GM21526 (cell line): ENCODE data around the gene CCDC30.

Source experiments
- ATAC-seq: cut with Tn5 transposase; IDR thresholded peaks from one replicate; pipeline ENCODE4 v1.9.1; 2021; ENCODE audit warnings: moderate library complexity; ENCODE audit not compliant: unreplicated experiment, low FRiP score

Gene CCDC30

GRCh38 chr1:42462828-42463763, at the start of gene CCDC30:
Gene CCDC30, plus strand, starts transcription at chr1:42463286. Its CDS starts 17,266 bp downstream, at chr1:42480552.
- peak; percentile 98 for ATAC-seq

DNA sequence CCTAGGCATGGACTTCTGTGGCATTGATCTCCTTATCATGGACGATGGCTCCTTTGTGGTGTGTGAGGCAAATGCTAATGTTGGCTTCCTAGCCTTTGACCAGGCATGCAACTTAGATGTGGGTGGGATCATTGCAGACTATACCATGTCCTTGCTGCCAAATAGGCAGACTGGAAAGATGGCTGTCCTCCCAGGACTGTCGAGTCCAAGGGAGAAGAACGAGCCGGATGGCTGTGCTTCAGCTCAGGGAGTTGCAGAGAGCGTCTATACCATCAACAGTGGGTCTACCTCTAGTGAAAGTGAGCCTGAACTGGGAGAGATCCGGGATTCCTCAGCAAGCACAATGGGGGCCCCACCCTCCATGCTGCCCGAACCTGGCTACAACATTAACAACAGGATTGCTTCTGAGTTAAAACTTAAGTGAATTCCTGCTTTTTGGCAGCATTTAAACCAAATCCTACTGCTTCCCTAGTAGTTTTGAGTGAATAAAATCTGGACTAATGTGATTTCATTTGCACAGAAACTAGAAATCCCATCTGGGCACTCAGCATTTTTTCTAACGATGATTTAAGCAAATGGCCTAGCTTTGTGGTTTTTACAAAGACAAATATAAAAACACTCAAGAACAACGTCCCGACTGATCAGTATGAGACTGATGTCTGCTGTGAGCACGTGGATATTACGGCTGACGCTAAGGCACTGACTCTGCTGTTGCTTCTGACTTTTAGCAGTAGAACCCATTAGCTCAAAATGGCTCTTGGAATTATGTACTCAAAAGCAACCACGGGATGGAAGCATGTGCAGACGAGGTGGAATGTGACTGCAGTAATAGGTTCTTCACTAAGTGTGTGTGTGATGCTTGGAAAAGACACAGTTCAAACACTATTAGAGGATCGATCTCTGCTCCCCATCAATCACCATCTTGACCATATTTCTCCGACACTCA, 48.3 kb upstream of the CCDC30 start:
- no peak for ATAC-seq

DNA sequence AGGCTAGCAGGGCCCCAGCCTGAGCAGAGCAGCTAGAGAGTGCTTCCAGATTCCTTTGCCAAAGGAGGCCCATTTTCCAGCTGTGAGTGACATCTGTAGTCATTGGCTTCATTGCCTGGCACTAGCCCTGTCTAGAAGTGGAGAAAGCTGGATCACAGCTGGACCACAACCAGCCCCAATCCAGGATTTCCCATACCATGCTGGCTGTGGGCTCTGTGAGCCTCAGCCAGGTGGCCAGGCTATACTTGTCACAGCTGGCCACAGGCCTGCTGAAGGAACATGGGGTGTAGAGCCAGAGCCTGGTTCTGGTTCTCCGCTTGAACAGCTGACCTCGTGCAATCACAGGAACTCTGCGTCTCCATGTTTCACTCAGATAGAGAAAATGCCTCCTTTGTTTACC, 45.9 kb upstream of the CCDC30 start:
- ATAC-seq: no peak

DNA sequence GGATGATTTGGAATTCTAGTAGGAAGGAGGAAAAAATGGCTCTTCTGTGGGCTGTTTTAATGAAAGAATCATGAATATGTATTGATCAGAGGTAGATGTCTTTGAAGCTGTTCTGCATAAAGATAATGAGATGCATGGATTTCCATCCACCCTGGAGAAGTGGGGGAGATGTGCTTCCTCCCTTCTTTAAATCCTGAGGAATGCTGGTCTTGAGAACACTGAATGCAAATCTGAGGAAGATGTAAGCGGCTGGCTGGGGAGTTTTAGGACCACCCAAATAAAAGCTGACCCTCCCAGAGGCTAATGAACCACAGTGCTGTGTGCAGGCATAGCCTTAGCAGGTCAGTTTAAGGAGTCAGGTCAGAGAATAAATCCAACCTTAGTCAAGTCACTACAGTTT, 44.6 kb upstream of the CCDC30 start:
- ATAC-seq: no peak

GRCh38 chr1:42419126-42419821, 43.8 kb upstream of the CCDC30 start:
- ATAC-seq: no peak

GRCh38 chr1:42420121-42420520, 43.0 kb upstream of the CCDC30 start:
- no peak for ATAC-seq

GRCh38 chr1:42420911-42421585, 42.0 kb upstream of the CCDC30 start:
- ATAC-seq: no peak

GRCh38 chr1:42422737-42423136, 40.3 kb upstream of the CCDC30 start:
- ATAC-seq: no peak

DNA sequence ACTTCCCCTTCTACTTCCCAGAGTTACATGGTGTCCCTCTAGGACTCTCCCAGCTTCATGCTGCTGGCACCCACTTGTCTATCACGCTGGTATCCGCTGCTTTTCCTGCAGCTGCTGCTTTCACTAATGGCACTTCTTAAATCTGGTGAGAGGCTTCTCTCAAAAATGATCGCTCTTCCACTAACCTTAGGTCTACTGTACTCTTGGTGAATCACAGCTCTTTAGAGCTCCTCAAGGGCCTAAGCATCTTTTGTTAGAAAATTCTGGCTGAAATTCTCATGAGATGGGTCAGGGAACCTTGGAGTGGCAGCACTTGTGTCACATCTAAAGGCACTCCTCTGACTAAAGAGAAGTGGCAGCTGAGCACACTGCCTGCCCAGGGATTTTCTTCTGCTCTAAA, 39.4 kb upstream of the CCDC30 start:
- ATAC-seq: no peak

DNA sequence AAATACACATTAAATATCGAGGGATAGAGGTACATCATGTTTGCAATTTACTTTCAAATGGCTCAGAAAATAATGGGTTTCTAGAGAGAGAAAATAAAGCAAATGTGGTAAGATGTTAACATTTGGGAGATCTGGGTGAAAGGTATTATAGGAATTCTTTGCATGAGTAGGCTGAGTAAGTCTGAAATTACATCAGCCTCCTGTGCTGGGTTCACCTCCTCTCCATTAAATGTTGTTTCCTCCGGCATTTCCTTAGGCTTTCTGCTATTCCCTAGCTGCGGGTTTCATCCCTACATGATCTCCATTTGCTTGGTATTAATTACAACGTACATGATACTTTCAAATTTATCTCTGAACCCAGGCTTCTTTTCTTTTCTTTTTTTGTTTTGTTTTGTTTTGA, 38.9 kb upstream of the CCDC30 start:
- ATAC-seq: no peak

- no peak for ATAC-seq
Observed at GRCh38 chr1:42427240-42427639, 35.8 kb upstream of the CCDC30 start.

- ATAC-seq: no peak
Observed at GRCh38 chr1:42429603-42430002, 33.5 kb upstream of the CCDC30 start.

DNA sequence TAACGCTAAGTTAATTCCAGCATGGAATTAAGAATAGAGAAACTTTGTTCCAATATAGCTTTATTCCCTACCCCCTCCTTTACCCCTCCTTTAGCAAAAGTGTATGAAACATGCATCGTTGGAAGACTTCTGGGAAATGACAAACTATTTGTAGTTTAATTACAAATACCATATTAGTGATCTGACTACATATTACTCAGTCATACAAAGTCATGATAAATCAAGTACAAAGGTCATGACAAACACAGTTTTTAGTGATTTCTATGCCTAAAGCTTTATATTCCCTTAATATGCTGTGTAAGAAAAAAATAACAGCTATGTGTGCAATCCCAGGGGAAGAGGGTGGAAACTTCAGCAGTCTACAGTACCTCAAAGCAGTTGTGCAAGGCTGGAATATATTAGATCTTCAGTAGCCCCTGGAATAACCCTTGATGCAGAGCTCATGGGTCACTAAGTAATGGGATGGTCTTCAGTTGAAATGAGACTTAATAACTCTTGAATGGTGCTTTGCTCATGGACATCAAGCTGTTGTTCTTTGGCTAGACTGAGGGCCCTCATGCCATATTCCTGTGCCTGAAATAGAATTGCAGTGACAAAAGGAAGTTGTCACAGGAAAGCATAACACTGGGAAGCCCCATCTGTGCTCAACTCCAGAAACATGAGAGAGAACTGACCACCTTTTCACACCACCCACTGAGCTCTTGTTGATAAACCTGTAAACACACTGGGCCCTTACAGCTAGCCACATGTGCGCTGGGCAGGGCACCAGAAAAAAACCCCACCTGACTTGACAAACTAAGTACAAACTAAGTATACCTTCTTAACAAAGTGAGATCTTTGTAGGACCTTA, 32.6 kb upstream of the CCDC30 start:
- ATAC-seq: no peak

GRCh38 chr1:42431514-42431913, 31.6 kb upstream of the CCDC30 start:
- no peak for ATAC-seq

DNA sequence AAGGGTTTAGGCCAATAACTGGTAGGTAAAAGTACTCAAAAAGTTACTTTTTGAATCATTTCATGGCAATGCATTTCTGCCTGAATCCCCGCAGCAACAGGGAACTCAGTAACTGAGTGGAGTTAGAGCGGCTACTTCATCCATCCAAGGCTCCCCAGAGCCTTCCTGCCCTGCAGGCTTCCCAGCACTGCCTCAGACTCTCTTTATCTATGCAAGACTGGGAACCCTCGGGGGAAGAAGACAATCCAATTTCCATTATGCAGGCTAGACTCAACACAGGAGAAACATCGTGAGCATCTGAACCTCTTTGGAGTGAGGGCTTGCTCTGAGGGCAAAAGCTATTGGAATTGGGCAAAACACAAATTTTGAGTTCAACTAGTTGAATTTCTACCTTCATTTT, 30.4 kb upstream of the CCDC30 start:
- no peak for ATAC-seq

GRCh38 chr1:42433369-42433768, 29.7 kb upstream of the CCDC30 start:
- ATAC-seq: no peak

DNA sequence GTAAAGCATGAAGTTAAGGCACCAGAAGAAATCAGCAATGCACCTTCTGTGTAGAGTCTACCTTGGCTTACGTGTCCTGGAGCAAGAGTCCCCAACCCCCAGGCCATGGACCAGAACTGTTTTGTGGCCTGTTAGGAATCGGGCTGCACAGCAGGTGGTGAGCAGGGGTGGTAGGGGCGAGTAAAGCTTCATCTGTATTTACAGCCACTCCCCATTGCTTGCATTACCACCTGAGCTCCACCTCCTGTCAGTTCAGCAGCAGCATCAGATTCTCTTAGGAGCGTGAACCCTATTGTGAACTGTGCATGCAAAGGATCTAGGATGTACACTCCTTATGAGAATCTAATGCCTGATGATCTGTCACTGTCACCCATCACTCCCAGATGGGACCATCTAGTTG, 28.7 kb upstream of the CCDC30 start:
- no peak for ATAC-seq

- no peak for ATAC-seq
Observed at GRCh38 chr1:42439940-42440339, 23.1 kb upstream of the CCDC30 start.

DNA sequence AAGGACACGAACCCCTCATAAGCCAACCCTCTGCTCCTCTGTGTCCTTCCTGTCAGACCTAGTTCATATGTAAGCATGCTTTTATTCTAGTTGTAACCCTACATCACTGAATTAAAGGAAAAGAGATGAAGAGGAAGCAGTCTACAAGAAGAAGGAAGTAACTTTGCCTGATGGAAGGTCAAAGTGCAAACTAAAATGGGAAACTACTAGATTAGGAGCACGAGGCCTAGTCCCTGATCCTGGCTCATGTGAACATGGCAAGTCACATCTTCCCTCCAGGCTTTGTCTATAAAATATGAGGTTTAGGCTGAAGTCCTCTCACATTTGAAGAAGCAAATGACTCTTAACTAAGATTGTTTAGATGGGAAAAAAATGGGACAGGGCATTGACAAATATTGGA, 20.4 kb upstream of the CCDC30 start:
- ATAC-seq: no peak
